Measurements from ENCODE around the gene SUPT6H.
A peak's percentile ranks its signal among the peaks of the same experiment; 100 is the strongest.

DNA sequence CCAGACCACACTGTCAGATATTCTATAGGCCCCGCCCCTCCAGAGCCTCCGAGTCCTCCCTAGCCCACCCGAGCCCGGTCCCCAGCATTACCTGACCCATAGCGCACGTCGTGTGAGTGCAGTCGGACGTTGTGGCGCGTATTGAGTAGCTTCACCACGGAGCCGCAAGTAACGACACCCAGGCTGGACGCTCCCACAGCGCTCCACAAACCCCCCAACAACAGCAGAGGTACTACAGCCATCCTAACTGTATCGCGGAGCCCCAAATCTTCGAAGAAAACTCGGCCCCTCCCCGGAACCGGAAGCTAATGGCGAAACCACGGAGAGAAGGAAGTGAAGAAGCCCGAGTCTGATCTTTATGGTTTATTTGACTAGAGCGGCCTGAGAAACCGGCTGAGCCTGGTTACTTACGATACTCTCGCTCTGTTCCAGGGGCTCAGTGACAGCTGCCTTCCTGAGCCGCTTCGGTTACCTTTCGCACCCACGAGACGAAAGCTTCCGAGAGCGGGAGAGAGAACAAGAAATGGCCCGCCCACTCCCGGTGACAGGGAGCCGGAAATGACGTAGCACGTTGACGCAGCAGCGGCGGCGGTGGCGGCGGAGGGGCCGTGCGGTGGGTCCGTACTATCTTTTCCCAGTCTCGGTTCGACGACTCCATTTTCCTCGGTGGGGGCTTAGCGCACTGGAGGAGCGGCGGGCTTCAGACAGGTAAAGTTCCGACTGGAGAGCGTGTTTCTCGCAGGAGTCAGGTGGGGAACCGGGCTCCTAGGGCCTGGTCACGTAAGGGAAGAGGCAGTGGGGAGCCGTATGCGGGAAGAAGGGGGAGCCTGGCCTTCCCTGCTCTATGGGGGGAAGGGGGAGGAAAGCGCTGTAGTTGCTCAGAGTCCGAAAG lies at the start of gene SUPT6H, which contains the start of gene SDF2:
- peak; percentile 69 to 90 for TF ChIP-seq POLR2A (IDR thresholded peaks at IDR 0.05)
- TF ChIP-seq, protein P1, sequence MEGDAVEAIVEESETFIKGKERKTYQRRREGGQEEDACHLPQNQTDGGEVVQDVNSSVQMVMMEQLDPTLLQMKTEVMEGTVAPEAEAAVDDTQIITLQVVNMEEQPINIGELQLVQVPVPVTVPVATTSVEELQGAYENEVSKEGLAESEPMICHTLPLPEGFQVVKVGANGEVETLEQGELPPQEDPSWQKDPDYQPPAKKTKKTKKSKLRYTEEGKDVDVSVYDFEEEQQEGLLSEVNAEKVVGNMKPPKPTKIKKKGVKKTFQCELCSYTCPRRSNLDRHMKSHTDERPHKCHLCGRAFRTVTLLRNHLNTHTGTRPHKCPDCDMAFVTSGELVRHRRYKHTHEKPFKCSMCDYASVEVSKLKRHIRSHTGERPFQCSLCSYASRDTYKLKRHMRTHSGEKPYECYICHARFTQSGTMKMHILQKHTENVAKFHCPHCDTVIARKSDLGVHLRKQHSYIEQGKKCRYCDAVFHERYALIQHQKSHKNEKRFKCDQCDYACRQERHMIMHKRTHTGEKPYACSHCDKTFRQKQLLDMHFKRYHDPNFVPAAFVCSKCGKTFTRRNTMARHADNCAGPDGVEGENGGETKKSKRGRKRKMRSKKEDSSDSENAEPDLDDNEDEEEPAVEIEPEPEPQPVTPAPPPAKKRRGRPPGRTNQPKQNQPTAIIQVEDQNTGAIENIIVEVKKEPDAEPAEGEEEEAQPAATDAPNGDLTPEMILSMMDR (IDR thresholded peaks at IDR 0.05) = no peak
